Gastroesophageal sphincter (tissue), 4 donors: Measurements from ENCODE around the gene RPS3A. TPM values are rescaled to one million over a fixed set of nuclear protein-coding genes. Genes with fewer than 3 reads are reported as not detected.

Source experiments
- ATAC-seq: fragments of 150-250 bp; one replicate; pipeline ENCODE4 v1.9.1; 2016; ENCODE audit warnings: mild to moderate bottlenecking, moderate library complexity
- H3K27ac ChIP-seq, 4 donors: fragments of 200-600 bp; sonication (generic) in 3 of 4; 1 replicate in 3 of 4; 2 replicates in 1 of 4; pipeline ENCODE4 v1.5.1; 2016 to 2019
- H3K27me3 ChIP-seq: fragments of 200-600 bp; sonication (generic); one replicate; pipeline ENCODE4 v1.5.1; 2019
- H3K36me3 ChIP-seq, 2 donors: fragments of 200-600 bp; sonication (generic); one replicate each; pipeline ENCODE4 v1.5.1; 2019; ENCODE audit warnings: control low read depth in 1 of 2
- H3K4me1 ChIP-seq, 3 donors: fragments of 200-600 bp; sonication (generic); 1 replicate in 2 of 3; 2 replicates in 1 of 3; pipeline ENCODE4 v1.5.1; 2016 to 2019; ENCODE audit warnings: control low read depth in 2 of 3
- H3K4me3 ChIP-seq, 2 donors: fragments of 200-600 bp; sonication (generic); one replicate each; pipeline ENCODE4 v1.5.1; 2019; ENCODE audit warnings: mild to moderate bottlenecking in 1 of 2, moderate library complexity in 1 of 2
- H3K9me3 ChIP-seq, 3 donors: fragments of 200-600 bp; sonication (generic); one replicate each; pipeline ENCODE4 v1.5.1; 2017 to 2019; ENCODE audit warnings: control low read depth in 2 of 3
- CTCF ChIP-seq, 4 experiments: fragments of 200-600 bp in 2 of 4; fragments of 450-650 bp in 2 of 4; sonication (generic) in 1 of 4; IDR thresholded peaks; one replicate each; pipeline ENCODE4 v1.5.1; 2017 to 2019; ENCODE audit warnings: antibody characterized with exemption in 4 of 4, mild to moderate bottlenecking in 2 of 4, moderate library complexity in 2 of 4
- EP300 ChIP-seq: sonication (generic); formaldehyde crosslinking; IDR thresholded peaks from one replicate; pipeline ENCODE4 v1.6.1; 2017; ENCODE audit warnings: antibody characterized with exemption, mild to moderate bottlenecking
- POLR2A ChIP-seq, 2 donors: fragments of 450-650 bp; IDR thresholded peaks; one replicate each; pipeline ENCODE4 v1.6.1; 2017; ENCODE audit warnings: antibody characterized with exemption in 2 of 2, mild to moderate bottlenecking in 2 of 2, moderate library complexity in 1 of 2
- POLR2AphosphoS5 ChIP-seq: sonication (generic); formaldehyde crosslinking; IDR thresholded peaks from one replicate; pipeline ENCODE4 v1.6.1; 2017; ENCODE audit warnings: antibody characterized with exemption
- WGBS, 2 donors: methylation state at CpG; one replicate each; pipeline ENCODE4 v1.1.5; 2018; ENCODE audit warnings: low coverage in 1 of 2; 5-methylcytosine and 5-hydroxymethylcytosine counted together
- total RNA-seq, 4 donors: library from RNA; depleted of rRNA; stranded (reverse); fragments of >200 nt; gene quantifications; one replicate each; pipeline ENCODE4 v1.1.0, GENCODE V29; 2016

RPS3A gene
- total RNA-seq, 4 donors from 2014 or later, result 1,326 to 4,329 (median 3,079) TPM

GRCh38 chr4:151093203-151093602 lies 6.2 kb upstream of the RPS3A start:
- no peaks in the 10 kb centered on the region for H3K9me3 ChIP-seq
- no peak for ATAC-seq
- no peaks in the 10 kb centered on the region for H3K36me3 ChIP-seq
- H3K4me1 ChIP-seq, result no peaks in the 10 kb centered on the region
- peaks cover 5% of the 10 kb centered on the region for H3K27me3 ChIP-seq
- 63% methylated on average over 3 of the region's 3 CpGs for WGBS, 2 donors
- no peak for TF ChIP-seq POLR2A (IDR thresholded peaks at IDR 0.05)
- no peak for TF ChIP-seq EP300
- TF ChIP-seq CTCF (IDR thresholded peaks at IDR 0.05), result no peak
- TF ChIP-seq POLR2AphosphoS5, result no peak
- H3K27ac ChIP-seq, result no peak overlapping the region
- H3K4me3 ChIP-seq, result no peak overlapping the region

- Histone ChIP-seq H3K4me1 (peaks cover 0 to 7% (median 0%) of the 10 kb centered on the region in 3 donors), H3K4me3 (no peak overlapping the region), H3K27ac (no peak overlapping the region), H3K27me3 (peaks cover 5% of the 10 kb centered on the region), H3K36me3 (no peaks in the 10 kb centered on the region), H3K9me3 (no peaks in the 10 kb centered on the region)
- no peak for TF ChIP-seq EP300
- no peak for TF ChIP-seq POLR2A (IDR thresholded peaks at IDR 0.05)
- no peak for TF ChIP-seq CTCF (IDR thresholded peaks at IDR 0.05)
- TF ChIP-seq POLR2AphosphoS5, result no peak
- 92% methylated on average over 2 of the region's 2 CpGs for WGBS, 2 donors
- no peak for ATAC-seq
These were observed 5.1 kb upstream of the RPS3A start for GRCh38 chr4:151094290-151094751.

- H3K36me3 ChIP-seq, result no peaks in the 10 kb centered on the region
- ATAC-seq, result no peak
- peaks cover 5% of the 10 kb centered on the region for H3K27me3 ChIP-seq
- no peak overlapping the region for H3K27ac ChIP-seq
- H3K9me3 ChIP-seq, result no peaks in the 10 kb centered on the region
- no peak overlapping the region for H3K4me3 ChIP-seq
- no peak for TF ChIP-seq POLR2A (IDR thresholded peaks at IDR 0.05)
- WGBS, 2 donors, result 90 to 100% methylated on average over 1 to 3 of the region's 3 CpGs
- H3K4me1 ChIP-seq, result peaks cover 0 to 7% (median 0%) of the 10 kb centered on the region in 3 donors
These were observed 4.3 kb upstream of the RPS3A start for GRCh38 chr4:151095142-151095541.

GRCh38 chr4:151097759-151098158 lies 1.7 kb upstream of the RPS3A start:
- Histone ChIP-seq H3K27ac (no peak overlapping the region), H3K27me3 (peaks cover 5% of the 10 kb centered on the region), H3K4me1 (peaks cover 3 to 31% (median 11%) of the 10 kb centered on the region in 3 donors), H3K4me3 (no peak overlapping the region), H3K9me3 (no peaks in the 10 kb centered on the region), H3K36me3 (peaks cover 0 to 19% of the 10 kb centered on the region in 2 donors)
- TF ChIP-seq POLR2A (IDR thresholded peaks at IDR 0.05), result no peak
- no peak for TF ChIP-seq EP300
- no peak for TF ChIP-seq CTCF (IDR thresholded peaks at IDR 0.05)
- 83 to 100% methylated on average over 2 to 3 of the region's 3 CpGs for WGBS, 2 donors
- no peak for ATAC-seq

GRCh38 chr4:151098979-151099228 lies 524 bp upstream of the RPS3A start:
- ATAC-seq, result peak; percentile 14
- Histone ChIP-seq H3K27me3 (peaks cover 5% of the 10 kb centered on the region), H3K4me1 (peaks cover 3 to 41% (median 11%) of the 10 kb centered on the region in 3 donors), H3K36me3 (peaks cover 0 to 30% of the 10 kb centered on the region in 2 donors), H3K9me3 (no peaks in the 10 kb centered on the region), H3K4me3 (peak overlapping the region; percentile 10 to 65), H3K27ac (peak overlapping the region in 3 of 4 donors; percentile 50 to 94 (median 86))
- no peak for TF ChIP-seq EP300
- TF ChIP-seq POLR2AphosphoS5, result no peak
- no peak for TF ChIP-seq POLR2A (IDR thresholded peaks at IDR 0.05)
- TF ChIP-seq CTCF (IDR thresholded peaks at IDR 0.05), result no peak
- 18 to 20% methylated on average over 6 to 7 of the region's 8 CpGs for WGBS, 2 donors
